HK-2 (cell line): ENCODE data around the gene UBAP1L.
"Not testable (repeated sequence)": the region's sequence is repeated elsewhere in the genome, so short reads cannot be mapped to it uniquely, and the experiment has no call there.

Experiments
- DNase-seq: peaks from one replicate; pipeline ENCODE4 v3.0.0-alpha.2; 2018; ENCODE audit not compliant: unreplicated experiment

The UBAP1L gene

GRCh38 chr15:65084500-65085206, 30.3 kb downstream of the UBAP1L start:
- no peak for DNase-seq

- no peak for DNase-seq
These were observed 31.7 kb downstream of the UBAP1L start for GRCh38 chr15:65083262-65083701.

- DNase-seq: no peak
These were observed 32.6 kb downstream of the UBAP1L start for GRCh38 chr15:65082303-65082953.

GRCh38 chr15:65081758-65082157, 33.2 kb downstream of the UBAP1L start:
- DNase-seq: no peak

- no peak for DNase-seq
These were observed 33.7 kb downstream of the UBAP1L start for GRCh38 chr15:65081270-65081669.

- DNase-seq: no peak
These were observed 35.4 kb downstream of the UBAP1L start for GRCh38 chr15:65079580-65079979.

GRCh38 chr15:65077981-65078352, 37.0 kb downstream of the UBAP1L start:
- DNase-seq: no peak

- DNase-seq: no peak
These were observed 37.6 kb downstream of the UBAP1L start for GRCh38 chr15:65077291-65077980.

GRCh38 chr15:65076486-65077290, 38.3 kb downstream of the UBAP1L start, which contains the start of gene KBTBD13:
KBTBD13 (plus strand) TSS chr15:65076746; CDS start chr15:65076816, 70 bp downstream.
- no peak for DNase-seq

GRCh38 chr15:65075607-65076395, 39.2 kb downstream of the UBAP1L start:
- DNase-seq: not testable (repeated sequence)

- not testable (repeated sequence) for DNase-seq
These were observed 40.1 kb downstream of the UBAP1L start for GRCh38 chr15:65074946-65075345.

GRCh38 chr15:65072617-65073016, 42.4 kb downstream of the UBAP1L start:
- no peak for DNase-seq

- no peak for DNase-seq
These were observed 43.0 kb downstream of the UBAP1L start for GRCh38 chr15:65072027-65072426.

- no peak for DNase-seq
These were observed 43.6 kb downstream of the UBAP1L start for GRCh38 chr15:65071381-65071811.

- DNase-seq: no peak
These were observed 45.0 kb downstream of the UBAP1L start for GRCh38 chr15:65069779-65070546.

- no peak for DNase-seq
These were observed 45.8 kb downstream of the UBAP1L start for GRCh38 chr15:65069179-65069578.

- no peak for DNase-seq
These were observed 46.6 kb downstream of the UBAP1L start for GRCh38 chr15:65068403-65068788.

- no peak for DNase-seq
These were observed 47.2 kb downstream of the UBAP1L start, which contains the start of gene RASL12 for GRCh38 chr15:65067645-65068402. RASL12 (minus strand) TSS chr15:65067991; CDS start chr15:65067835, 156 bp downstream.

- DNase-seq: no peak
These were observed 47.7 kb downstream of the UBAP1L start for GRCh38 chr15:65067317-65067644.
